SU-DHL-6 (cell line): ENCODE results near the gene TMEM94.

Experiments
- H2AFZ ChIP-seq: fragments of 200-600 bp; sonication (generic); 2 replicates; pipeline ENCODE4 v1.6.1; 2014; ENCODE audit warnings: low read depth, mild to moderate bottlenecking, moderate library complexity, mixed read lengths, antibody characterized with exemption, low read length; ENCODE audit not compliant: severe bottlenecking
- H3F3A ChIP-seq: fragments of 200-600 bp; shearing (Covaris generic); 2 replicates; pipeline ENCODE4 v1.6.0; 2016; ENCODE audit warnings: antibody characterized with exemption, mild to moderate bottlenecking; ENCODE audit not compliant: insufficient read depth
- H3K27ac ChIP-seq: fragments of 200-600 bp; sonication (generic); 2 replicates; pipeline ENCODE4 v1.5.1; 2016; ENCODE audit warnings: low read depth, mild to moderate bottlenecking, low read length, moderate library complexity, mixed read lengths
- H3K27me3 ChIP-seq: fragments of 200-600 bp; sonication (generic), shearing (Covaris generic); 2 replicates; pipeline ENCODE4 v1.6.0; 2014; ENCODE audit warnings: mild to moderate bottlenecking, low read length
- H3K36me3 ChIP-seq: fragments of 200-600 bp; sonication (generic); 2 replicates; pipeline ENCODE4 v1.6.1; 2014; ENCODE audit warnings: mild to moderate bottlenecking, low read length, mixed read lengths
- H3K4me2 ChIP-seq: fragments of 300-600, 200-600 bp; shearing (Covaris generic), sonication (generic); 2 replicates; pipeline ENCODE4 v1.6.0; 2014; ENCODE audit warnings: low read length, low read depth, mild to moderate bottlenecking; ENCODE audit not compliant: poor library complexity, severe bottlenecking
- H3K4me3 ChIP-seq: fragments of 200-600 bp; sonication (generic); 2 replicates; pipeline ENCODE4 v1.5.1; 2014; ENCODE audit warnings: antibody characterized with exemption, low read length, mild to moderate bottlenecking, mixed read lengths; ENCODE audit not compliant: insufficient read depth, poor library complexity, severe bottlenecking
- H3K79me2 ChIP-seq: fragments of 200-600 bp; sonication (generic); 2 replicates; pipeline ENCODE4 v1.6.1; 2014; ENCODE audit warnings: mild to moderate bottlenecking, low read length, moderate library complexity; ENCODE audit not compliant: insufficient read depth
- H3K9ac ChIP-seq: fragments of 200-600 bp; sonication (generic); 2 replicates; pipeline ENCODE4 v1.7.0; 2014; ENCODE audit warnings: mild to moderate bottlenecking, low read length
- H3K9me2 ChIP-seq: fragments of 200-600 bp; sonication (generic); replicated peaks from 2 replicates; pipeline ENCODE4 v1.6.1; 2014; ENCODE audit warnings: low read length; ENCODE audit not compliant: insufficient read depth
- H3K9me3 ChIP-seq: fragments of 200-600 bp; sonication (generic); 2 replicates; pipeline ENCODE4 v1.6.1; 2014; ENCODE audit warnings: low read length, mixed read lengths; ENCODE audit not compliant: insufficient read depth
- H4K20me1 ChIP-seq: fragments of 200-600 bp; sonication (generic); 2 replicates; pipeline ENCODE4 v1.6.1; 2014; ENCODE audit warnings: low read depth, mild to moderate bottlenecking, antibody characterized with exemption, low read length, moderate library complexity, mixed read lengths
- CTCF ChIP-seq: fragments of 200-600 bp; sonication (generic); IDR thresholded peaks from one replicate; pipeline ENCODE4 v1.5.1; 2017; ENCODE audit warnings: antibody characterized with exemption, mild to moderate bottlenecking, low read length, moderate library complexity; ENCODE audit not compliant: insufficient read depth, poor library complexity, severe bottlenecking
- EZH2phosphoT487 ChIP-seq: fragments of 200-600 bp; sonication (generic), shearing (Covaris generic); conservative IDR thresholded peaks from 2 replicates; pipeline ENCODE4 v1.6.1; 2018; ENCODE audit warnings: mild to moderate bottlenecking, antibody characterized with exemption, low read length, moderate library complexity, mixed read lengths

TMEM94 gene

GRCh38 chr17:75524269-75524969 lies 68.0 kb downstream of the TMEM94 start:
- peak overlapping the region; percentile 84 for H3K4me2 ChIP-seq
- H3K9ac ChIP-seq, result peak overlapping the region; percentile 62
- peak overlapping the region; percentile 61 for H3K4me3 ChIP-seq
- H2AFZ ChIP-seq, result no peak overlapping the region
- H3K79me2 ChIP-seq, result no peaks in the 10 kb centered on the region
- no peaks in the 10 kb centered on the region for H3K9me2 ChIP-seq
- H3F3A ChIP-seq, result peaks cover 8% of the 10 kb centered on the region; the same call in 1 of the 2 replicates
- H4K20me1 ChIP-seq, result no peaks in the 10 kb centered on the region
- H3K27me3 ChIP-seq, result no peaks in the 10 kb centered on the region
- H3K27ac ChIP-seq, result no peak overlapping the region
- no peaks in the 10 kb centered on the region for H3K9me3 ChIP-seq
- H3K36me3 ChIP-seq, result no peaks in the 10 kb centered on the region
- TF ChIP-seq EZH2phosphoT487 (no peak), CTCF (no peak)

GRCh38 chr17:75524970-75525805 lies 68.8 kb downstream of the TMEM94 start, which contains the start of gene LLGL2:
LLGL2 (plus strand) TSS chr17:75525697; CDS start chr17:75543427, 17,730 bp downstream.
- TF ChIP-seq EZH2phosphoT487 (no peak), CTCF (no peak)
- Histone ChIP-seq H3F3A (peaks cover 8% of the 10 kb centered on the region; the same call in 1 of the 2 replicates), H3K4me2 (peak within 1 kb of the TSS; percentile 84), H2AFZ (peak within 1 kb of the TSS; percentile 90), H3K36me3 (no peaks in the 10 kb centered on the region), H3K4me3 (peak within 1 kb of the TSS; percentile 61), H4K20me1 (no peaks in the 10 kb centered on the region), H3K27ac (peak within 1 kb of the TSS; percentile 31), H3K9me2 (no peaks in the 10 kb centered on the region), H3K9me3 (no peaks in the 10 kb centered on the region), H3K27me3 (no peaks in the 10 kb centered on the region), H3K9ac (peak within 1 kb of the TSS; percentile 62), H3K79me2 (no peaks in the 10 kb centered on the region)

- Histone ChIP-seq H3K4me3 (peak overlapping the region; percentile 54), H3K9ac (peak overlapping the region; percentile 62), H3K4me2 (peak overlapping the region; percentile 84), H3F3A (peaks cover 8% of the 10 kb centered on the region; the same call in 1 of the 2 replicates), H4K20me1 (no peaks in the 10 kb centered on the region), H3K79me2 (no peaks in the 10 kb centered on the region), H3K9me3 (no peaks in the 10 kb centered on the region), H3K27ac (no peak overlapping the region), H3K27me3 (no peaks in the 10 kb centered on the region), H3K36me3 (no peaks in the 10 kb centered on the region), H2AFZ (peak overlapping the region; percentile 84), H3K9me2 (no peaks in the 10 kb centered on the region)
- no peak for TF ChIP-seq EZH2phosphoT487
- no peak for TF ChIP-seq CTCF
Observed at GRCh38 chr17:75525806-75526554, 69.5 kb downstream of the TMEM94 start.
